GM18505 (cell line): ENCODE results near the gene EPHA4.

Experiments
- ATAC-seq: cut with Tn5 transposase; IDR thresholded peaks from one replicate; pipeline ENCODE4 v1.9.1; 2021; ENCODE audit not compliant: unreplicated experiment
- POLR2A ChIP-seq: IDR thresholded peaks from 4 replicates; pipeline ENCODE4 v1.6.1; 2011; ENCODE audit warnings: borderline replicate concordance; ENCODE audit not compliant: insufficient read depth, insufficient read length; ENCODE audit errors: extremely low read depth

EPHA4 gene

GRCh38 chr2:221428896-221429295 lies 143.2 kb downstream of the EPHA4 start:
- no peak for TF ChIP-seq POLR2A

DNA sequence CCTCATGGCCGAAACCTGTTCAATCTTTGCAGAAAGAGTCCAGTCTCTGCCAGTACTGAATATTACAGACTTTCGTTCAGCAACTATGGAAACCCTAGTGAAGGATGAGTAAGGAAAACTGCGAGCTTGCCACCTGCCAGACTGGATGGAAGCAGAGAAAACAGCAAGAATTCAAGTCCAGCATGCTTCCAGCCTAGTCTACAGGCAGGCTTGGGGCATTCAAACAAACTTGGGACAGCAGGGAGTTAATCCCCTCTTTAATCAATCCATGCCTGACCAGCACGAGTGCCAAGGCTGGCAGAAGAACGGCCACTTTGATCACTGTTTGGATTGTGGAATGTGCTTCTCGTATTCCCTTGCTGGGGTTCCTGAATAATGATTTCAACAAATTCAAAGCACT lies 145.2 kb downstream of the EPHA4 start:
- no peak for TF ChIP-seq POLR2A
- ATAC-seq = no peak

More at GRCh38 chr2:221428896-221429295, 143.2 kb downstream of the EPHA4 start:
- ATAC-seq = no peak

DNA sequence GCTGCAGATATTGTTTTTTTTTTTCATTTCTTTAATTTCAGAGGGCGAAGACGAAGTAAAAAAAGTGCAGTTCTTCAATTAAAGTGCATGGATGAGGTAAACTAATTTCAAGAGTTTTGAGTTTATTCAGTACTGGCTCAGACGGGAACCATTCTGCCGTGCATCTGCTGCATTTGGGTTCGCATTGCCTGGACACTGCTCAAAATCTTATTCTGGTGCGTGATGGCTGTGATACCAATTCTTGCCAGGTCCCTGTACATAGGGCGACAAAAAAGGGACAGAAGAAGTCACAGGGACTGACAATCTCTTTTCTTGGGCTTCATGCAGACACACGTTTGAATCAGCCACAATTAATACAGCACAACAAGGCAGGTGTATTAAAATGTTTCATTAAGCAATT lies 146.2 kb downstream of the EPHA4 start:
- no peak for TF ChIP-seq POLR2A
- ATAC-seq = no peak

- ATAC-seq = no peak
- no peak for TF ChIP-seq POLR2A
These were observed 146.8 kb downstream of the EPHA4 start for GRCh38 chr2:221425353-221425752.

GRCh38 chr2:221423210-221423804 lies 148.8 kb downstream of the EPHA4 start:
- no peak for ATAC-seq
- no peak for TF ChIP-seq POLR2A

- no peak for TF ChIP-seq POLR2A
- ATAC-seq = no peak
These were observed 149.4 kb downstream of the EPHA4 start for GRCh38 chr2:221422516-221423209.

- ATAC-seq = no peak
- TF ChIP-seq POLR2A = no peak
These were observed 151.9 kb downstream of the EPHA4 start for GRCh38 chr2:221420245-221420644.

- no peak for TF ChIP-seq POLR2A
- ATAC-seq = peak; percentile 64
These were observed 156.3 kb downstream of the EPHA4 start for GRCh38 chr2:221415789-221416188.

- no peak for ATAC-seq
- TF ChIP-seq POLR2A = no peak
These were observed 159.1 kb downstream of the EPHA4 start for GRCh38 chr2:221412978-221413377.

DNA sequence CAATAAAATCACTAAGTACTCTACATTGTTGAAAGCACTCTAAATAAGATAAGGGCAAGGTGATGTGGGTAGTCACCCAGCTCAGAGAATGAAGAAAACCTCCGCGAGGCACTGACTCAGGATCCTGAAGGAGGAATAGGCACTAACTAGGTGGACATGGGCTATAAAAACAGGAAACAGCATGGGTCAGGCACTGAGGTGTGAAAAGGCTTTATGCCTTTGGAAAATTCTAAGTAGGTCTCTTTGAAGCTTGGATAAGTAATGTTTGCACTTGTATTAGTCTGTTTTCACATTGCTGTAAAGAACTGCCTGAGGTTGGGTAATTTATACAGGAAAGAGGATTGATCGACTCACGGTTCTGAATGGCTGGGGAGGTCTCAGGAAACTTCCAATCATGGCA lies 161.6 kb downstream of the EPHA4 start:
- ATAC-seq = no peak

GRCh38 chr2:221407765-221408164 lies 164.3 kb downstream of the EPHA4 start:
- TF ChIP-seq POLR2A = no peak
- no peak for ATAC-seq

More for the DNA sequence above, 161.6 kb downstream of the EPHA4 start:
- TF ChIP-seq POLR2A = no peak

DNA sequence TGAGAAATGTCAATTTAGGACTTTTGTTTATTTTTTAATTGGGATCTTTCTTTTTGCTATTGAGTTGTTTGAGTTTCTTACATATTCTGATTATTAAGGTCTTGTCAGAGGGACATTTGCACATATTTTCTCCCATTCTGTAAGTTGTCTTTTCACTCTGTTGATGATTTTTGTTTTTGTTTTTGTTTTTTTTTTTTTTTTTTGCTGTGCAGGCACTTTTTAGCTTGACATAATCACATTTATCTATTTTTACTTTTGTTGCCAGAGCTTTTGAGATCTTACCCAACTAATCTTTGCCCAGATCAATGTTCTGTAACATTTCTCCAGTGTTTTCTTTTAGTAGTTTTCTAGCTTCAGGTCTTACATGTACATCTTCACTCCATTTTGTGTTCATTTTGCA lies 166.6 kb downstream of the EPHA4 start:
- TF ChIP-seq POLR2A = no peak

GRCh38 chr2:221402072-221402471 lies 170.0 kb downstream of the EPHA4 start:
- no peak for TF ChIP-seq POLR2A
- ATAC-seq = no peak

More for the DNA sequence above, 166.6 kb downstream of the EPHA4 start:
- no peak for ATAC-seq

GRCh38 chr2:221400411-221400810 lies 171.7 kb downstream of the EPHA4 start:
- no peak for TF ChIP-seq POLR2A
- no peak for ATAC-seq
